DND-41 (cell line): Measurements from ENCODE around the gene KLK6.

ENCODE experiments used
- ATAC-seq: fragments of 200-7000 bp; cut with Tn5 transposase; 3 replicates; pipeline ENCODE4 v1.9.1; 2021; ENCODE audit warnings: low read depth; ENCODE audit not compliant: insufficient read depth
- DNase-seq: peaks from one replicate; pipeline ENCODE4 v3.0.0-alpha.2; 2020
- H2AFZ ChIP-seq: 2 replicates; pipeline ENCODE4 v1.6.0; 2012; ENCODE audit warnings: low read depth, low read length
- H3K27ac ChIP-seq: 2 replicates; pipeline ENCODE4 v1.5.1; 2012; ENCODE audit warnings: low read length, inconsistent platforms
- H3K27me3 ChIP-seq: fragments of 200-600 bp; sonication (generic); 2 replicates; pipeline ENCODE4 v1.6.0; 2012; ENCODE audit warnings: low read length, mild to moderate bottlenecking, inconsistent platforms; ENCODE audit not compliant: insufficient read depth, poor library complexity
- H3K36me3 ChIP-seq: 2 replicates; pipeline ENCODE4 v1.5.1; 2012; ENCODE audit warnings: low read length, inconsistent platforms; ENCODE audit not compliant: insufficient read depth
- H3K4me1 ChIP-seq: 2 replicates; pipeline ENCODE4 v1.5.1; 2012; ENCODE audit warnings: mild to moderate bottlenecking, low read length; ENCODE audit not compliant: insufficient read depth
- H3K4me2 ChIP-seq: 2 replicates; pipeline ENCODE4 v1.6.0; 2012; ENCODE audit warnings: mild to moderate bottlenecking, moderate library complexity, low read length, inconsistent platforms; ENCODE audit not compliant: insufficient read depth
- H3K4me3 ChIP-seq, 2 experiments: fragments of 200-600 bp in 1 of 2; shearing (Covaris generic) in 1 of 2; 2 replicates each; pipeline ENCODE4 v1.5.1; 2012 to 2016; ENCODE audit warnings: inconsistent platforms in 2 of 2, low read length in 2 of 2, mild to moderate bottlenecking in 2 of 2, low read depth in 1 of 2, moderate library complexity in 1 of 2
- H3K79me2 ChIP-seq: 2 replicates; pipeline ENCODE4 v1.6.0; 2012; ENCODE audit warnings: low read length, inconsistent platforms; ENCODE audit not compliant: insufficient read depth
- H3K9ac ChIP-seq: 2 replicates; pipeline ENCODE4 v1.6.0; 2012; ENCODE audit warnings: low read depth, mild to moderate bottlenecking, inconsistent platforms, low read length, moderate library complexity
- H3K9me3 ChIP-seq: 2 replicates; pipeline ENCODE4 v1.5.1; 2012; ENCODE audit warnings: low read length, moderate library complexity, mild to moderate bottlenecking, inconsistent platforms; ENCODE audit not compliant: insufficient read depth, severe bottlenecking
- H4K20me1 ChIP-seq: 2 replicates; pipeline ENCODE4 v1.6.0; 2012; ENCODE audit warnings: low read length; ENCODE audit not compliant: insufficient read depth
- CTCF ChIP-seq: IDR thresholded peaks from 2 replicates; pipeline ENCODE4 v1.5.1; 2012; ENCODE audit warnings: borderline replicate concordance, low read length, moderate library complexity, mild to moderate bottlenecking; ENCODE audit not compliant: poor library complexity, severe bottlenecking; ENCODE audit errors: extremely low read depth
- EZH2 ChIP-seq: IDR thresholded peaks from 3 replicates; pipeline ENCODE4 v1.6.1; 2012; ENCODE audit warnings: borderline replicate concordance, low read depth, mild to moderate bottlenecking, moderate library complexity, low read length, inconsistent platforms; ENCODE audit not compliant: severe bottlenecking

The KLK6 gene

GRCh38 chr19:51010066-51010795, 40.8 kb upstream of the KLK6 start:
- Histone ChIP-seq H3K4me1 (no peaks in the 10 kb centered on the region), H3K79me2 (no peaks in the 10 kb centered on the region), H3K27me3 (no peaks in the 10 kb centered on the region), H3K27ac (no peak overlapping the region), H2AFZ (no peak overlapping the region), H3K4me3 (no peak overlapping the region), H3K4me2 (no peak overlapping the region), H3K9me3 (no peaks in the 10 kb centered on the region), H4K20me1 (no peaks in the 10 kb centered on the region), H3K9ac (no peak overlapping the region), H3K36me3 (no peaks in the 10 kb centered on the region)
- DNase-seq = no peak
- ATAC-seq = no peak
- TF ChIP-seq CTCF (no peak), EZH2 (no peak)

GRCh38 chr19:51009061-51009891, 39.9 kb upstream of the KLK6 start:
- Histone ChIP-seq H3K27ac (no peak overlapping the region), H3K9me3 (no peaks in the 10 kb centered on the region), H3K36me3 (no peaks in the 10 kb centered on the region), H2AFZ (no peak overlapping the region), H3K27me3 (no peaks in the 10 kb centered on the region), H4K20me1 (no peaks in the 10 kb centered on the region), H3K4me1 (no peaks in the 10 kb centered on the region), H3K4me2 (no peak overlapping the region), H3K9ac (no peak overlapping the region), H3K4me3 (no peak overlapping the region), H3K79me2 (no peaks in the 10 kb centered on the region)
- no peak for TF ChIP-seq EZH2
- no peak for TF ChIP-seq CTCF
- ATAC-seq (no peak), DNase-seq (no peak)

GRCh38 chr19:51007488-51007887, 38.1 kb upstream of the KLK6 start:
- ATAC-seq = no peak
- H3K36me3 ChIP-seq = no peaks in the 10 kb centered on the region
- no peak overlapping the region for H3K4me2 ChIP-seq
- no peaks in the 10 kb centered on the region for H4K20me1 ChIP-seq
- no peak overlapping the region for H3K9ac ChIP-seq
- H3K27me3 ChIP-seq = no peaks in the 10 kb centered on the region
- no peaks in the 10 kb centered on the region for H3K4me1 ChIP-seq
- no peak for DNase-seq
- H3K9me3 ChIP-seq = no peaks in the 10 kb centered on the region
- no peak overlapping the region for H2AFZ ChIP-seq
- no peak overlapping the region for H3K4me3 ChIP-seq
- TF ChIP-seq CTCF (no peak), EZH2 (no peak)
- H3K79me2 ChIP-seq = no peaks in the 10 kb centered on the region
- no peak overlapping the region for H3K27ac ChIP-seq
